Left colon (tissue), 2 donors: ENCODE measurements around the gene TMEM37. TPM values are rescaled to one million over a fixed set of nuclear protein-coding genes. Genes with fewer than 3 reads are reported as not detected.

Experiments used
- ATAC-seq: fragments of 200-7000 bp; cut with Tn5 transposase; one replicate; pipeline ENCODE4 v1.9.1; 2020; ENCODE audit warnings: mild to moderate bottlenecking, moderate library complexity
- DNase-seq, 2 donors: peaks; one replicate each; pipeline ENCODE4 v3.0.0-alpha.2; 2020
- intact Hi-C, 2 donors: fragments of 100-400 bp; cut with DNase I in 1 of 2; cut with micrococcal nuclease in 1 of 2; formaldehyde crosslinking; loops; one replicate each; pipeline versions ENCODE4 v1.11.2 to v1.14.0; 2022; cut with DNase I, micrococcal nuclease
- total RNA-seq, 2 donors: library from RNA; stranded (reverse); fragmentation: NEBNext Ultra II Directional; extraction: Animal tissue kit (Norgen Biotek cat#: 25700); gene quantifications; one replicate each; pipeline ENCODE4 v1.2.1, GENCODE V29; 2021
- donor health status: DM: no; HTN: no; CAD: no.
- donor health status: DM: yes; HTN: yes; CAD: no.

The TMEM37 gene
- total RNA-seq, 2 donors from 2014 or later = 71.8 to 119 TPM

GRCh38 chr2:119469131-119469530 lies 37.5 kb downstream of the TMEM37 start:
- ATAC-seq (no peak), DNase-seq (no peak)
- intact Hi-C loops = no loop called here

DNA sequence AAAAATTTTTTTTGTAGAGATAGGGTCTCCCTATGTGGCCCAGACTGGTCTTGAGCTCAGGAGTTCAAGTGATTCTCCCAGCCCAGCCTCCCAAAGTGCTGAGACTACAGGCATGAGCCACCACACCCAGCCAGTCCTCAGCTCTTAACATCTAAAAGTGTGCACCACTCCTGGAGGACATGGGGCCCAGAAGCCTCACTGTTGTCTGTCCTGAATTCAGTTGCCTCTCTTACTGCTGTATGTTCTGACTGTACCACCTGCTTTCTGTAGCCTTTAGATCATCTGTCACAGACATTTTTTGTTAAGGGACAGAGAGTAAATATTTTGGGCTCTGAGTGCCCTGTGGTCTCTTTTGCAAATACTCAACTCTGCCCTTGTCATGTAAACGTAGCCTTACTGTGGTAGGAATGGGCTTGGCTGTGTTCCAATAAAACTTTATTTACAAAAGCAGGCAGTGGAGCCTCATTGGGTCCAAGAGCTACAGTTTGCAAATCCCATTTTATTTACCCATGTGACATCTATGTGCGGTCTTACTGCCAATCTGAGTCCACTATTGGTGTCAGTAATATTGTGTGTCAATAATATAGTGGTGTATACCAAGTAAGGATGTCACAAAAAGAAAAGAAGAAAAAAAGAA lies 38.1 kb downstream of the TMEM37 start:
- intact Hi-C loops = loop anchor here in 1 of 2 donors (10.0 kb wide), 1 partner anchor 65 kb away; no protein-coding TSS in a partner anchor
- peak; percentile 26 for ATAC-seq
- no peak for DNase-seq

DNA sequence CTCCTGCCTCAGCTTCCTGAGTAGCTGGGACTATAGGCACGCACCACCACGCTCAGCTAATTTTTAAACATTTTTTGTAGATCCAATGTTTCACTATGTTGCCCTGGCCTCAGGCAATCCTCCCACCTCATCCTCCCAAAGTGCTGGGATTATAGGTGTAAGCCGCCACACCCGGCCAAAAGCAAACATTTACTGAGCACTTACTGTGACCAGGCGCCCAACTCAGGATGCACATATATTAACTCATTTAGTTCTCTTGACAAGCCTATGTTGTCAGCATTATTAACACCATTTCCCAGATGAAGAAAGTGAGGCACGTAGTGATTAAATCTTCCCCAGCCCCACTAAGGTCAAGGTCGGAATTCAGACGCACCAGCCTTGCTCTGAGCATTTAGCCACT lies 41.1 kb downstream of the TMEM37 start:
- ATAC-seq (peak; percentile 56), DNase-seq (no peak)

GRCh38 chr2:119473621-119474370 lies 42.1 kb downstream of the TMEM37 start:
- intact Hi-C loops = loop anchor here in 1 of 2 donors (10.0 kb wide), 1 partner anchor 69 kb away; no protein-coding TSS in a partner anchor
- DNase-seq (no peak), ATAC-seq (no peak)

More for the DNA sequence above, 41.1 kb downstream of the TMEM37 start:
- intact Hi-C loops = loop anchor here in 1 of 2 donors (10.0 kb wide), 1 partner anchor 68 kb away; no protein-coding TSS in a partner anchor

DNA sequence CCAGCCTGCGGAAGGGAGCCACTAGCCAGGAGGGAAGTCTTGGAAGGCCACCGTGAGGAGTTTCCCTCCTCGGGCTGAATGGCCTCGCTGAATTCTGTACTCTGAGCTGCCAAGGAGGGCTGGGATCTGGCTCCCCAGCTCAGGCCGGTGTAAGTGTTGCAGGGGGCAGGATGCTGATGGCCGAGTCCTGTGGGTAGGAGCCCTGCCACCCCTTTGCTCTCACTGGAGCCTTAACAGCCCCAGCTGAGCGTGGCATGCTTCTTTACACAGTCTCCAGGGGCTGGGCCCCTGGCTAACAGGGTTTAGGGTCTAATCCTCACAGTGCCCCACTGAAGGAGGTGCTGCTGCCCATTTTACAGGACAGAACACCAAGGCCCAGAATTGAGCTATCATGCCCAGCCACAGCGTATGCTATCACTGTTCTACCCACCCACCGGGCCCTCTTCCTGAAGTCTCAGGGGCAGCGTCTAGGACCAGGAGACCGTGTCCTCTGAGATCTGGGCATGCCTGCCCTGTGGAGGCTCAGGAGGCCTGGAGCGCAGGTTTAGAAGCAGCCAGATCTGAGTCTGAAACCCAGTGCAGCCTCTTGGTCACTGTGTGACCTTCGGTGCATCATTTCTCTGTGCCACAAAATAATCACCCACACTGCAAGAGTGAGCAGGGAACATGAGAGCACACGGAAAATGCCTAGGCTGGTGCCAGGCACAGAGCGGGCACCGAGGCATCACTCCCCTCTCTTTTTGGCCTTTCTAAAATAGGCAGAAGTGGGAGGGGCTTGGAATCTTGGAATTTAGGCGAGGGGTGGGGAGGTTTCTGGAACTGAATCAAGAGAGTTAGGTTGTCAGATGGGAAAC lies 42.9 kb downstream of the TMEM37 start:
- ATAC-seq = no peak
- intact Hi-C loops = loop anchor here in 1 of 2 donors (10.0 kb wide), 1 partner anchor 70 kb away; no protein-coding TSS in a partner anchor
- DNase-seq = no peak

GRCh38 chr2:119475225-119475856 lies 43.7 kb downstream of the TMEM37 start:
- ATAC-seq = no peak
- no peak for DNase-seq
- intact Hi-C loops = loop anchor here in 1 of 2 donors (10.0 kb wide), 1 partner anchor 71 kb away; no protein-coding TSS in a partner anchor

GRCh38 chr2:119475857-119476244 lies 44.2 kb downstream of the TMEM37 start:
- intact Hi-C loops = loop anchor here (2.0 to 10.0 kb wide), 2 partner anchors 69 to 71 kb away; no protein-coding TSS in a partner anchor

GRCh38 chr2:119476301-119477112 lies 44.9 kb downstream of the TMEM37 start:
- DNase-seq = peak in 1 of 2 donors; percentile 39
- intact Hi-C loops = loop anchor here (2.0 to 10.0 kb wide), 2 partner anchors 70 to 72 kb away; no protein-coding TSS in a partner anchor
- peak; percentile 82 for ATAC-seq

More at GRCh38 chr2:119475857-119476244, 44.2 kb downstream of the TMEM37 start:
- ATAC-seq = peak; percentile 14
- DNase-seq = no peak

- no peak for DNase-seq
- ATAC-seq = no peak
- intact Hi-C loops = loop anchor here (2.0 to 10.0 kb wide), 2 partner anchors 70 to 72 kb away; no protein-coding TSS in a partner anchor
These were observed 45.5 kb downstream of the TMEM37 start for GRCh38 chr2:119477113-119477505.

- DNase-seq (no peak), ATAC-seq (no peak)
- intact Hi-C loops = loop anchor here in 1 of 2 donors (10.0 kb wide), 1 partner anchor 74 kb away; no protein-coding TSS in a partner anchor
These were observed 46.7 kb downstream of the TMEM37 start for GRCh38 chr2:119478188-119478977.

- ATAC-seq = peak; percentile 35
- no peak for DNase-seq
- intact Hi-C loops = loop anchor here in 1 of 2 donors (10.0 kb wide), 1 partner anchor 74 kb away; no protein-coding TSS in a partner anchor
These were observed 47.3 kb downstream of the TMEM37 start for GRCh38 chr2:119478978-119479295.

GRCh38 chr2:119480184-119480583 lies 48.5 kb downstream of the TMEM37 start:
- ATAC-seq (no peak), DNase-seq (no peak)
- intact Hi-C loops = no loop called here

DNA sequence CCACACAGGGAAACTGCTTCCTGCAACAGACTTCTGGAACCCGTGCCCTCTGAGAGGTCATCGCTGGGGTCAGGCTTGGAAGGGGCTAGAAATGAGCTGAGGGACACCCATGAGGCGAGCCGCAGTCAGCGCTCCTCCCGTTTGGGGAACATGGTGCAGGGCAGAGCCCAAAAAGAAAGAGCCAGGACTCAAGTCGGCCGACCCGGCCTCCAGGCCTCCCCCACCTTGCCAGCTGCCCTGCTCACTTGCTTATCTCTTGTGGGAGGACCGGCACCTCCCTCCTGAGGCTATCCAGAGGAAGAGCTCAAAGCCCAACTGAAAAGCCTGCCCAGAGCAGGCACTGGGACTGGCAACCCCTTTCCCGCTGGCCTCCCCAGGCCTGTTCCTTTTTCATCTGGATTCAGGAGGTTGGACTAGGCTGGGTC lies 49.1 kb downstream of the TMEM37 start:
- intact Hi-C loops = no loop called here
- no peak for DNase-seq
- no peak for ATAC-seq

- ATAC-seq = no peak
- intact Hi-C loops = no loop called here
- no peak for DNase-seq
These were observed 50.1 kb downstream of the TMEM37 start for GRCh38 chr2:119481501-119482455.

- ATAC-seq = no peak
- intact Hi-C loops = no loop called here
These were observed 51.1 kb downstream of the TMEM37 start for GRCh38 chr2:119482481-119483394.

More at GRCh38 chr2:119482481-119483394, 51.1 kb downstream of the TMEM37 start:
- no peak for DNase-seq
